Measurements from ENCODE around the gene S100A16.
"Not testable (repeated sequence)": the region's sequence is repeated elsewhere in the genome, so short reads cannot be mapped to it uniquely, and the experiment has no call there.

The S100A16 gene

GRCh38 chr1:153563483-153563901, 49.4 kb downstream of the S100A16 start:
- DNase-seq (ENCODE audit: low spot score), result no peak

GRCh38 chr1:153562021-153562420, 50.9 kb downstream of the S100A16 start:
- not testable (repeated sequence) for DNase-seq (ENCODE audit: low spot score)

GRCh38 chr1:153561466-153561985, 51.4 kb downstream of the S100A16 start:
- DNase-seq (ENCODE audit: low spot score), result no peak

GRCh38 chr1:153560771-153561465, 52.0 kb downstream of the S100A16 start:
- no peak for DNase-seq (ENCODE audit: low spot score)

GRCh38 chr1:153560241-153560640, 52.7 kb downstream of the S100A16 start:
- no peak for DNase-seq (ENCODE audit: low spot score)

GRCh38 chr1:153557877-153558276, 55.1 kb downstream of the S100A16 start:
- DNase-seq (ENCODE audit: low spot score), result no peak
